C4-2B (cell line): ENCODE measurements around the gene GPAM.

Experiments
- ZFX ChIP-seq: fragments of 450-650 bp; IDR thresholded peaks from 2 replicates; pipeline ENCODE4 v1.6.1; 2017
- TF ChIP-seq, protein P1 (sequence below): fragments of 450-650 bp; conservative IDR thresholded peaks from 2 replicates; pipeline ENCODE4 v1.5.1; 2017; ENCODE audit warnings: mild to moderate bottlenecking

DNA sequence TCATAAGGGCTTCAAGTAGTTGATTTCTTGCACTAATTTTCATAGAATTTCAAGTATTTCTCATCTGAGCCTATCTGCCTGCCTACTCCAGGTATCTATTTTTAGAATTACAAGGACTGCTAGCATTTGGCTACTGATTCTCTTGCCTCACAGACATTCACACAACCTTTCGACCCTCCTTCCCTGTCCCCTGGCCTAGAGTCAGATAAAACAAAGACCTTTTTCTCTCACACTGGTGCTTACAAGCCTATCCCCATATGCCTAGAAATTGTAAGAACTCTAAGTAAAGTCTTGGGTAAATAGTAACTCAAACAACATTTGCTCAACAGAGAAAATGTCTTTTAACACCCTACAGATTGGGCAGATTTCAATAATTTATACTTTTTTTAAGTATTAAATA is 6.3 kb downstream of the GPAM start:
- TF ChIP-seq, protein P1, sequence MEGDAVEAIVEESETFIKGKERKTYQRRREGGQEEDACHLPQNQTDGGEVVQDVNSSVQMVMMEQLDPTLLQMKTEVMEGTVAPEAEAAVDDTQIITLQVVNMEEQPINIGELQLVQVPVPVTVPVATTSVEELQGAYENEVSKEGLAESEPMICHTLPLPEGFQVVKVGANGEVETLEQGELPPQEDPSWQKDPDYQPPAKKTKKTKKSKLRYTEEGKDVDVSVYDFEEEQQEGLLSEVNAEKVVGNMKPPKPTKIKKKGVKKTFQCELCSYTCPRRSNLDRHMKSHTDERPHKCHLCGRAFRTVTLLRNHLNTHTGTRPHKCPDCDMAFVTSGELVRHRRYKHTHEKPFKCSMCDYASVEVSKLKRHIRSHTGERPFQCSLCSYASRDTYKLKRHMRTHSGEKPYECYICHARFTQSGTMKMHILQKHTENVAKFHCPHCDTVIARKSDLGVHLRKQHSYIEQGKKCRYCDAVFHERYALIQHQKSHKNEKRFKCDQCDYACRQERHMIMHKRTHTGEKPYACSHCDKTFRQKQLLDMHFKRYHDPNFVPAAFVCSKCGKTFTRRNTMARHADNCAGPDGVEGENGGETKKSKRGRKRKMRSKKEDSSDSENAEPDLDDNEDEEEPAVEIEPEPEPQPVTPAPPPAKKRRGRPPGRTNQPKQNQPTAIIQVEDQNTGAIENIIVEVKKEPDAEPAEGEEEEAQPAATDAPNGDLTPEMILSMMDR = no peak
- no peak for TF ChIP-seq ZFX
